IPS DF 4.7 (cell line): Measurements from ENCODE around the gene EDN3.
"Not testable (repeated sequence)": the region's sequence is repeated elsewhere in the genome, so short reads cannot be mapped to it uniquely, and the experiment has no call there.

Source experiments
- DNase-seq: peaks from one replicate; pipeline ENCODE4 v3.0.0-alpha.2; 2013; ENCODE audit warnings: low spot score; ENCODE audit errors: extremely low read depth

The EDN3 gene

GRCh38 chr20:59334651-59335300 is 34.4 kb downstream of the EDN3 start:
- DNase-seq: no peak

- DNase-seq: no peak
Observed at GRCh38 chr20:59335377-59335776, 35.0 kb downstream of the EDN3 start.

- no peak for DNase-seq
Observed at GRCh38 chr20:59336540-59336939, 36.1 kb downstream of the EDN3 start.

GRCh38 chr20:59338444-59338843 is 38.0 kb downstream of the EDN3 start:
- not testable (repeated sequence) for DNase-seq

- no peak for DNase-seq
Observed at GRCh38 chr20:59340201-59340885, 39.9 kb downstream of the EDN3 start.

- not testable (repeated sequence) for DNase-seq
Observed at GRCh38 chr20:59341285-59342022, 41.0 kb downstream of the EDN3 start.

GRCh38 chr20:59342023-59342957 is 41.9 kb downstream of the EDN3 start:
- no peak for DNase-seq

- DNase-seq: no peak
Observed at GRCh38 chr20:59346061-59346460, 45.6 kb downstream of the EDN3 start.

GRCh38 chr20:59349277-59349676 is 48.9 kb downstream of the EDN3 start:
- DNase-seq: no peak

GRCh38 chr20:59350330-59351156 is 50.1 kb downstream of the EDN3 start:
- DNase-seq: no peak

GRCh38 chr20:59351157-59352040 is 51.0 kb downstream of the EDN3 start:
- DNase-seq: no peak

- DNase-seq: no peak
Observed at GRCh38 chr20:59352541-59352940, 52.1 kb downstream of the EDN3 start.

- DNase-seq: no peak
Observed at GRCh38 chr20:59352990-59353389, 52.6 kb downstream of the EDN3 start.

GRCh38 chr20:59354460-59354859 is 54.0 kb downstream of the EDN3 start:
- no peak for DNase-seq

GRCh38 chr20:59355242-59355641 is 54.8 kb downstream of the EDN3 start:
- DNase-seq: no peak

- DNase-seq: no peak
Observed at GRCh38 chr20:59356662-59357165, 56.3 kb downstream of the EDN3 start.

- DNase-seq: not testable (repeated sequence)
Observed at GRCh38 chr20:59358793-59359192, 58.4 kb downstream of the EDN3 start.

- no peak for DNase-seq
Observed at GRCh38 chr20:59359906-59360725, 59.7 kb downstream of the EDN3 start.
